MM.1S (cell line): ENCODE measurements around the gene TRIM66.

Source experiments
- DNase-seq: peaks from one replicate; pipeline ENCODE4 v3.0.0-alpha.2; 2015
- H2AFZ ChIP-seq: fragments of 300-600 bp; sonication (generic); 2 replicates; pipeline ENCODE4 v1.6.0; 2016; ENCODE audit warnings: antibody characterized with exemption, low read length
- H3F3A ChIP-seq: fragments of 300-600 bp; sonication (generic); 2 replicates; pipeline ENCODE4 v1.6.1; 2016; ENCODE audit warnings: mild to moderate bottlenecking, antibody characterized with exemption, low read length, moderate library complexity, mixed read lengths; ENCODE audit not compliant: insufficient read depth
- H3K27ac ChIP-seq: fragments of 300-600 bp; sonication (generic); 2 replicates; pipeline ENCODE4 v1.5.1; 2016; ENCODE audit warnings: mild to moderate bottlenecking, low read length
- H3K27me3 ChIP-seq: fragments of 300-600 bp; sonication (generic); replicated peaks from 2 replicates; pipeline ENCODE4 v1.6.0; 2016; ENCODE audit warnings: low read length; ENCODE audit not compliant: insufficient read depth
- H3K36me3 ChIP-seq: fragments of 300-600 bp; sonication (generic); replicated peaks from 2 replicates; pipeline ENCODE4 v1.6.1; 2016; ENCODE audit warnings: mild to moderate bottlenecking, low read length, mixed read lengths; ENCODE audit not compliant: insufficient read depth
- H3K4me1 ChIP-seq: fragments of 300-600 bp; sonication (generic); 2 replicates; pipeline ENCODE4 v1.6.1; 2016; ENCODE audit warnings: low read length, mixed read lengths
- H3K4me2 ChIP-seq: fragments of 300-600 bp; sonication (generic); 2 replicates; pipeline ENCODE4 v1.6.0; 2016; ENCODE audit warnings: low read depth, low read length
- H3K4me3 ChIP-seq: fragments of 300-600 bp; sonication (generic); 2 replicates; pipeline ENCODE4 v1.5.1; 2016; ENCODE audit warnings: low read length, mixed read lengths
- H3K79me2 ChIP-seq: fragments of 300-600 bp; sonication (generic); 2 replicates; pipeline ENCODE4 v1.6.1; 2016; ENCODE audit warnings: mixed run types, low read length, mixed read lengths
- H3K9ac ChIP-seq: fragments of 300-600 bp; sonication (generic); 2 replicates; pipeline ENCODE4 v1.6.1; 2016; ENCODE audit warnings: low read length, mixed read lengths
- H3K9me2 ChIP-seq: fragments of 300-600 bp; sonication (generic); replicated peaks from 2 replicates; pipeline ENCODE4 v1.6.1; 2016; ENCODE audit warnings: mild to moderate bottlenecking, low read length, mixed read lengths; ENCODE audit not compliant: insufficient read depth
- H3K9me3 ChIP-seq: fragments of 300-600 bp; sonication (generic); replicated peaks from 2 replicates; pipeline ENCODE4 v1.6.1; 2016; ENCODE audit warnings: mild to moderate bottlenecking, low read length, mixed read lengths; ENCODE audit not compliant: insufficient read depth
- H4K20me1 ChIP-seq: fragments of 300-600 bp; sonication (generic); 2 replicates; pipeline ENCODE4 v1.6.1; 2016; ENCODE audit warnings: mild to moderate bottlenecking, low read length, moderate library complexity, mixed read lengths; ENCODE audit not compliant: insufficient read depth
- CTCF ChIP-seq: fragments of 300-600 bp; sonication (generic); IDR thresholded peaks from 2 replicates; pipeline ENCODE4 v1.5.1; 2016; ENCODE audit warnings: antibody characterized with exemption, low read length, mixed read lengths
- EZH2 ChIP-seq: fragments of 300-600 bp; sonication (generic); optimal IDR thresholded peaks from 2 replicates; pipeline ENCODE3; 2017; ENCODE audit warnings: low read depth, mild to moderate bottlenecking, antibody characterized with exemption, low read length, mixed read lengths
- EZH2phosphoT487 ChIP-seq: fragments of 300-600 bp; sonication (generic); IDR thresholded peaks from 2 replicates; pipeline ENCODE4 v1.6.1; 2018; ENCODE audit warnings: antibody characterized with exemption, low read length

TRIM66 gene

DNA sequence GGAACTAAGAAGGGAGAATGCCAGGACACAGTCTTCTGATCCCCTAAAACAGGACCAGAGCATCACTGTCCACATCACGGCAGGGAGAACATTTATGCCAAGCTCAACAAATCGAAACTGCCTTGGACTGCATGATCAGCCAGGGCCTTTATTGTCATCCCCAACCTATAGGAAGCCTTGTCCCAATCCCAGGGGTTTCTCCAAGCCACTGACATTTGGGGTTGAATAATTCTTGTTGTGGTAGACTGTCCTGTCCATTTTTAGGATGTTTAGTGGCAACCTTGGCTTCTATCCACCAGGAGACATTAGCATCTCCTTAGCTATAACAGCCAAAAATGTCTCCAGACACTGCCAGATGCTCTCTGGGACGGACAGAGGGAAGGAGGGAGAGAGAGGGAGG lies 37.3 kb upstream of the TRIM66 start:
- Histone ChIP-seq H3F3A (no peaks in the 10 kb centered on the region), H3K79me2 (no peaks in the 10 kb centered on the region), H3K27me3 (no peaks in the 10 kb centered on the region), H2AFZ (no peak overlapping the region), H3K36me3 (no peaks in the 10 kb centered on the region), H3K9ac (no peak overlapping the region), H3K4me2 (no peak overlapping the region), H3K4me1 (no peaks in the 10 kb centered on the region), H3K9me2 (no peaks in the 10 kb centered on the region), H3K9me3 (no peaks in the 10 kb centered on the region), H4K20me1 (no peaks in the 10 kb centered on the region), H3K27ac (no peak overlapping the region), H3K4me3 (no peak overlapping the region)
- no peak for DNase-seq
- TF ChIP-seq EZH2phosphoT487 (no peak), CTCF (no peak), EZH2 (no peak)

DNA sequence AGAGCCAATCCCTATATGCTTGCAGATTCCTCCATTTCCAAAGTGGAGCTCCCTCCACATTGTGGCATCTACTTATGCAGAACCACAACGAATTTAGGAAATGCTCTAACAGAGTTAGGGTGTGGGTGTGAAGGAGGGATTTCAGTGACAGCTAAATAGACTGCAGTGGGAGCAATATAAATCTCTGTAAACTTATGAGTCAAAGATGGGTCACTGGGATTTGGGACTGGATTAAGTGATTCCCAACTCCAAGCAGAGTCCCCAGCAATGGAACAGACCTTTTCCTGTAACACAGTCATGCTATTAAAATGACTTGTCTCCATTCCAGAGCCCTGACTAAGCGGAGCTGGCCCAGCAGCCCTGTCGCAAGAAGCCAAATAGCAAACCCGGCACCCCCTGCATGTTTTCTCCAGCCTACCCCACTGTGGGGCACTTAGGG lies 36.8 kb upstream of the TRIM66 start:
- no peak overlapping the region for H3K4me2 ChIP-seq
- H3K4me3 ChIP-seq: no peak overlapping the region
- no peaks in the 10 kb centered on the region for H3K9me3 ChIP-seq
- H4K20me1 ChIP-seq: no peaks in the 10 kb centered on the region
- H3K79me2 ChIP-seq: no peaks in the 10 kb centered on the region
- no peaks in the 10 kb centered on the region for H3K4me1 ChIP-seq
- no peaks in the 10 kb centered on the region for H3F3A ChIP-seq
- H3K9me2 ChIP-seq: no peaks in the 10 kb centered on the region
- no peaks in the 10 kb centered on the region for H3K27me3 ChIP-seq
- no peak overlapping the region for H2AFZ ChIP-seq
- TF ChIP-seq EZH2phosphoT487 (no peak), EZH2 (no peak), CTCF (no peak)
- H3K36me3 ChIP-seq: no peaks in the 10 kb centered on the region
- H3K27ac ChIP-seq: no peak overlapping the region
- no peak for DNase-seq
- H3K9ac ChIP-seq: no peak overlapping the region

GRCh38 chr11:8717876-8718753 lies 35.6 kb upstream of the TRIM66 start:
- DNase-seq: no peak

More at GRCh38 chr11:8717876-8718753, 35.6 kb upstream of the TRIM66 start:
- Histone ChIP-seq H3K4me3 (no peak overlapping the region), H3K27ac (no peak overlapping the region), H3K9me3 (no peaks in the 10 kb centered on the region), H2AFZ (no peak overlapping the region), H3K9me2 (no peaks in the 10 kb centered on the region), H3F3A (no peaks in the 10 kb centered on the region), H3K36me3 (no peaks in the 10 kb centered on the region), H3K9ac (no peak overlapping the region), H3K27me3 (no peaks in the 10 kb centered on the region), H3K4me2 (no peak overlapping the region), H4K20me1 (no peaks in the 10 kb centered on the region), H3K79me2 (no peaks in the 10 kb centered on the region), H3K4me1 (no peaks in the 10 kb centered on the region)
- TF ChIP-seq EZH2 (no peak), EZH2phosphoT487 (no peak), CTCF (no peak)
